ENCODE results near the gene ATF5. TPM values are rescaled to one million over a fixed set of nuclear protein-coding genes. Genes with fewer than 3 reads are reported as not detected.

Gene ATF5
- total RNA-seq, 2 donors from 2014 or later: 7.4 to 12.0 TPM

DNA sequence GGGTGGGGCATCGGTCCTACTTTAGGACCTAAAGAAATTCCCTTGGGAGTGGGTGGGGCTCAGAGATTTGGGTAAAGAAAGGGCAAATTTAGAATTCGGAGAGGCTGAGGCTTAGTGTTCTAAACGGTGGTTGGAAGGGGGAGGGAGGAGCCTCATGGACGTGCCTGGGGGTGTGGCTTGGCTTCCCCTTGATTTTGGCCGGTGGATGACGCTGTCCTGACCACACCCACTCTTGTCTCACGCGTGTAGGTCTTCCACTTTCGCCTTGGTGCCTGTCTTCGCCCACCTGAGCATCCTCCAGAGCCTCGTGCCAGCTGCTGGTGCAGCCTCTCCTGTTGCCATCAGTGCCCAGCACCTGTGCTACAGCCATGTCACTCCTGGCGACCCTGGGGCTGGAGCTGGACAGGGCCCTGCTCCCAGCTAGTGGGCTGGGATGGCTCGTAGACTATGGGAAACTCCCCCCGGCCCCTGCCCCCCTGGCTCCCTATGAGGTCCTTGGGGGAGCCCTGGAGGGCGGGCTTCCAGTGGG lies 1.5 kb downstream of the ATF5 start:
- no peak overlapping the region for H3K9ac ChIP-seq (ENCODE audit: extremely low read depth, low read length, poor library complexity, severe bottlenecking)
- no peak overlapping the region for H3K27ac ChIP-seq (ENCODE audit: low read depth, low read length)
- H3K4me3 ChIP-seq (ENCODE audit: low read length): peak overlapping the region; percentile 100

GRCh38 chr19:49931293-49932040 lies 2.5 kb downstream of the ATF5 start:
- peaks cover 39% of the 10 kb centered on the region for H3K36me3 Mint-ChIP-seq (ENCODE audit: low read depth)
- no peak for DNase-seq
- TF ChIP-seq, protein P1, sequence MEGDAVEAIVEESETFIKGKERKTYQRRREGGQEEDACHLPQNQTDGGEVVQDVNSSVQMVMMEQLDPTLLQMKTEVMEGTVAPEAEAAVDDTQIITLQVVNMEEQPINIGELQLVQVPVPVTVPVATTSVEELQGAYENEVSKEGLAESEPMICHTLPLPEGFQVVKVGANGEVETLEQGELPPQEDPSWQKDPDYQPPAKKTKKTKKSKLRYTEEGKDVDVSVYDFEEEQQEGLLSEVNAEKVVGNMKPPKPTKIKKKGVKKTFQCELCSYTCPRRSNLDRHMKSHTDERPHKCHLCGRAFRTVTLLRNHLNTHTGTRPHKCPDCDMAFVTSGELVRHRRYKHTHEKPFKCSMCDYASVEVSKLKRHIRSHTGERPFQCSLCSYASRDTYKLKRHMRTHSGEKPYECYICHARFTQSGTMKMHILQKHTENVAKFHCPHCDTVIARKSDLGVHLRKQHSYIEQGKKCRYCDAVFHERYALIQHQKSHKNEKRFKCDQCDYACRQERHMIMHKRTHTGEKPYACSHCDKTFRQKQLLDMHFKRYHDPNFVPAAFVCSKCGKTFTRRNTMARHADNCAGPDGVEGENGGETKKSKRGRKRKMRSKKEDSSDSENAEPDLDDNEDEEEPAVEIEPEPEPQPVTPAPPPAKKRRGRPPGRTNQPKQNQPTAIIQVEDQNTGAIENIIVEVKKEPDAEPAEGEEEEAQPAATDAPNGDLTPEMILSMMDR (conservative IDR thresholded peaks at IDR 0.05): no peak

More for the DNA sequence above, 1.5 kb downstream of the ATF5 start:
- no peak overlapping the region for H3K27ac Mint-ChIP-seq
- peak overlapping the region; percentile 83 for H3K4me3 Mint-ChIP-seq
- Histone ChIP-seq H3K4me1 (ENCODE audit: control insufficient read depth, insufficient read depth, low read length) (peaks cover 7% of the 10 kb centered on the region), H3K27me3 (ENCODE audit: control insufficient read depth, insufficient read depth, low read length, poor library complexity, severe bottlenecking) (no peaks in the 10 kb centered on the region), H3K9me3 (ENCODE audit: control insufficient read depth, low read length) (no peaks in the 10 kb centered on the region), H3K36me3 (ENCODE audit: control insufficient read depth, insufficient read depth, low read length) (peaks cover 43% of the 10 kb centered on the region)
- WGBS, 2 experiments (ENCODE audit: insufficient coverage in 1 of 2, insufficient read length in 1 of 2): 75 to 82% methylated on average over 9 to 15 of the region's 15 CpGs
- TF ChIP-seq, protein P1 (conservative IDR thresholded peaks at IDR 0.05): no peak
- H3K27me3 Mint-ChIP-seq (ENCODE audit: insufficient read depth): no peaks in the 10 kb centered on the region
- H3K4me1 Mint-ChIP-seq: peaks cover 10% of the 10 kb centered on the region
- peaks cover 43% of the 10 kb centered on the region for H3K36me3 Mint-ChIP-seq (ENCODE audit: low read depth)
- DNase-seq: peak; percentile 76
- H3K9me3 Mint-ChIP-seq: no peaks in the 10 kb centered on the region

GRCh38 chr19:49932041-49932451 lies 3.0 kb downstream of the ATF5 start:
- H3K9ac ChIP-seq (ENCODE audit: extremely low read depth, low read length, poor library complexity, severe bottlenecking): no peak overlapping the region
- Mint-ChIP-seq H3K4me3 (no peak overlapping the region), H3K27me3 (ENCODE audit: insufficient read depth) (peaks cover 2% of the 10 kb centered on the region), H3K36me3 (ENCODE audit: low read depth) (peaks cover 34% of the 10 kb centered on the region), H3K4me1 (peaks cover 10% of the 10 kb centered on the region), H3K9me3 (no peaks in the 10 kb centered on the region), H3K27ac (no peak overlapping the region)
- H3K4me1 ChIP-seq (ENCODE audit: control insufficient read depth, insufficient read depth, low read length): peaks cover 7% of the 10 kb centered on the region
- DNase-seq: no peak
- H3K4me3 ChIP-seq (ENCODE audit: low read length): no peak overlapping the region
- TF ChIP-seq, protein P1 (conservative IDR thresholded peaks at IDR 0.05): no peak
- H3K9me3 ChIP-seq (ENCODE audit: control insufficient read depth, low read length): no peaks in the 10 kb centered on the region
- no peak overlapping the region for H3K27ac ChIP-seq (ENCODE audit: low read depth, low read length)
- no peaks in the 10 kb centered on the region for H3K27me3 ChIP-seq (ENCODE audit: control insufficient read depth, insufficient read depth, low read length, poor library complexity, severe bottlenecking)
- WGBS, 2 experiments (ENCODE audit: insufficient coverage in 1 of 2, insufficient read length in 1 of 2): 91% methylated on average over 5 of the region's 5 CpGs; no CpG with 5 or more reads in 1 of the 2 experiments
- H3K36me3 ChIP-seq (ENCODE audit: control insufficient read depth, insufficient read depth, low read length): peaks cover 29% of the 10 kb centered on the region

More at GRCh38 chr19:49931293-49932040, 2.5 kb downstream of the ATF5 start:
- Histone ChIP-seq H3K27me3 (ENCODE audit: control insufficient read depth, insufficient read depth, low read length, poor library complexity, severe bottlenecking) (no peaks in the 10 kb centered on the region), H3K36me3 (ENCODE audit: control insufficient read depth, insufficient read depth, low read length) (peaks cover 34% of the 10 kb centered on the region), H3K9ac (ENCODE audit: extremely low read depth, low read length, poor library complexity, severe bottlenecking) (no peak overlapping the region), H3K9me3 (ENCODE audit: control insufficient read depth, low read length) (no peaks in the 10 kb centered on the region), H3K4me1 (ENCODE audit: control insufficient read depth, insufficient read depth, low read length) (peaks cover 7% of the 10 kb centered on the region), H3K4me3 (ENCODE audit: low read length) (no peak overlapping the region), H3K27ac (ENCODE audit: low read depth, low read length) (no peak overlapping the region)
- Mint-ChIP-seq H3K27ac (no peak overlapping the region), H3K27me3 (ENCODE audit: insufficient read depth) (no peaks in the 10 kb centered on the region), H3K4me3 (no peak overlapping the region), H3K4me1 (peaks cover 10% of the 10 kb centered on the region), H3K9me3 (no peaks in the 10 kb centered on the region)
- WGBS, 2 experiments (ENCODE audit: insufficient coverage in 1 of 2, insufficient read length in 1 of 2): 91 to 92% methylated on average over 7 of the region's 7 CpGs

Data from endodermal cell (in vitro differentiated cells).